WERI-Rb-1 (cell line): ENCODE data around the gene ZNF106.

Experiments
- DNase-seq: peaks from one replicate; pipeline ENCODE4 v3.0.0-alpha.2; 2020
- H3K27ac ChIP-seq: fragments of 250-450 bp; sonication (Bioruptor Pico); 2 replicates; pipeline ENCODE4 v1.5.1; 2020; ENCODE audit warnings: mild to moderate bottlenecking, moderate library complexity
- H3K27me3 ChIP-seq: fragments of 250-450 bp; sonication (Bioruptor Pico); 2 replicates; pipeline ENCODE4 v1.5.1; 2021; ENCODE audit warnings: mild to moderate bottlenecking, low read depth, moderate library complexity; ENCODE audit not compliant: insufficient read depth, severe bottlenecking
- H3K36me3 ChIP-seq: fragments of 250-450 bp; sonication (Bioruptor Pico); 2 replicates; pipeline ENCODE4 v1.5.1; 2020; ENCODE audit warnings: mild to moderate bottlenecking, moderate library complexity
- H3K4me3 ChIP-seq: 2 replicates; pipeline ENCODE4 v1.5.1; 2011; ENCODE audit warnings: low read depth, mild to moderate bottlenecking, control low read depth, low read length
- H3K9me3 ChIP-seq: fragments of 250-450 bp; sonication (Bioruptor Pico); 2 replicates; pipeline ENCODE4 v1.5.1; 2021; ENCODE audit warnings: mild to moderate bottlenecking, moderate library complexity; ENCODE audit not compliant: severe bottlenecking
- TF ChIP-seq, protein P1 (sequence below): IDR thresholded peaks from 2 replicates; pipeline ENCODE4 v1.5.1; 2011; ENCODE audit warnings: low read depth, mild to moderate bottlenecking, control low read depth, inconsistent platforms, low read length

ZNF106 gene

DNA sequence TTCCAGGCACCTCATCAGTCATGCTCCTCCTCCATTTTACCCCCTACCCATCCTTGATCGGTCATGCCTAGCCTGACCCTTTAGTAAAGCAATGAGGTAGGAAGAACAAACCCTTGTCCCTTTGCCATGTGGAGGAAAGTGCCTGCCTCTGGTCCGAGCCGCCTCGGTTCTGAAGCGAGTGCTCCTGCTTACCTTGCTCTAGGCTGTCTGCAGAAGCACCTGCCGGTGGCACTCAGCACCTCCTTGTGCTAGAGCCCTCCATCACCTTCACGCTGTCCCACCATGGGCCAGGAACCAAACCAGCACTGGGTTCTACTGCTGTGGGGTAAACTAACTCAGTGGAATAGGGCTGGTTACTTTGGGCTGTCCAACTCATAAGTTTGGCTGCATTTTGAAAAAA lies 79.1 kb downstream of the ZNF106 start:
- Histone ChIP-seq H3K4me3 (no peak overlapping the region), H3K27me3 (no peaks in the 10 kb centered on the region), H3K27ac (no peak overlapping the region), H3K9me3 (no peaks in the 10 kb centered on the region), H3K36me3 (peaks cover 21% of the 10 kb centered on the region)
- DNase-seq, result no peak
- TF ChIP-seq, protein P1, sequence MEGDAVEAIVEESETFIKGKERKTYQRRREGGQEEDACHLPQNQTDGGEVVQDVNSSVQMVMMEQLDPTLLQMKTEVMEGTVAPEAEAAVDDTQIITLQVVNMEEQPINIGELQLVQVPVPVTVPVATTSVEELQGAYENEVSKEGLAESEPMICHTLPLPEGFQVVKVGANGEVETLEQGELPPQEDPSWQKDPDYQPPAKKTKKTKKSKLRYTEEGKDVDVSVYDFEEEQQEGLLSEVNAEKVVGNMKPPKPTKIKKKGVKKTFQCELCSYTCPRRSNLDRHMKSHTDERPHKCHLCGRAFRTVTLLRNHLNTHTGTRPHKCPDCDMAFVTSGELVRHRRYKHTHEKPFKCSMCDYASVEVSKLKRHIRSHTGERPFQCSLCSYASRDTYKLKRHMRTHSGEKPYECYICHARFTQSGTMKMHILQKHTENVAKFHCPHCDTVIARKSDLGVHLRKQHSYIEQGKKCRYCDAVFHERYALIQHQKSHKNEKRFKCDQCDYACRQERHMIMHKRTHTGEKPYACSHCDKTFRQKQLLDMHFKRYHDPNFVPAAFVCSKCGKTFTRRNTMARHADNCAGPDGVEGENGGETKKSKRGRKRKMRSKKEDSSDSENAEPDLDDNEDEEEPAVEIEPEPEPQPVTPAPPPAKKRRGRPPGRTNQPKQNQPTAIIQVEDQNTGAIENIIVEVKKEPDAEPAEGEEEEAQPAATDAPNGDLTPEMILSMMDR, result no peak

DNA sequence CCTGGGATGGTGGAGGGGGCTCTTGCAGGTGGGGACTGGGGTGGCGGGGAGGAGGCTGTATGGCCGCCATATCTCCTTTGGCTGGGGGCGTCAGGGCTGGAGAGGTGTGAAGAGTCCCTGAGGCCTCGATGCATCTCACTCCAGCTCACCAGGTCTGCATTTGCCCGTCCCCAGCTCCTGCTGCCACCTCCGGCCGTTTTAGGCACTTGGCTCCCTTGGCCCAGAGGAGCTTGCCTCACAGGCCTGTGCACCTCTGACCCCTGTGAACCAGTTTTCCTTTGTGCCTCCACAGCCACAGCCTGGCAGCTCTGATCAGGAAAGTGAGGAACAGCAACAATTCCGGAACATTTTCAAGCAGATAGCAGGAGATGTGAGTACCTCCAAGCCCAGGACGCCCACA lies 81.9 kb downstream of the ZNF106 start:
- H3K27ac ChIP-seq, result no peak overlapping the region
- H3K9me3 ChIP-seq, result no peaks in the 10 kb centered on the region
- TF ChIP-seq, protein P1, result no peak
- H3K4me3 ChIP-seq, result no peak overlapping the region
- H3K27me3 ChIP-seq, result no peaks in the 10 kb centered on the region
- DNase-seq, result no peak
- H3K36me3 ChIP-seq, result no peaks in the 10 kb centered on the region

DNA sequence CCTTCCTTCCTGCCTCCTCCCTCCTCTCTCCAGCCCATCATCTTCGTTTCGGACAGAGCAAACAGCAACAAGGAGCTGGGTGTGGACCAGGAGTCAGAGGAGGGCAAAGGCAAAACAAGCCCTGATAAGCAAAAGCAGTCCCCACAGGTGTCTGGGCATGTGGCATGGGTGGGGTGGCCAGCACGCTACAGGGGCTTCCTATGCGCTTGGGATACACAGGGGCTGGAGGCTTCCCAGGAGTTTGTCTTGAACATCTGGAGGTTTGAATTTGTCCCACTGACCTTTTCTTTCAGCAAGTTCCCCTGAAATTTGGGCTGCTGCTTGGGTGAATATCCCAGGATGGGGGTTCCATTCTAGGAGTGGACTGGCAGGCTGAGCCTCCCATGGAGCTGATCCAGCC lies 82.8 kb downstream of the ZNF106 start:
- DNase-seq, result no peak
- no peak overlapping the region for H3K27ac ChIP-seq
- H3K9me3 ChIP-seq, result no peaks in the 10 kb centered on the region
- no peak overlapping the region for H3K4me3 ChIP-seq
- H3K27me3 ChIP-seq, result no peaks in the 10 kb centered on the region
- H3K36me3 ChIP-seq, result no peaks in the 10 kb centered on the region
- TF ChIP-seq, protein P1, result no peak

DNA sequence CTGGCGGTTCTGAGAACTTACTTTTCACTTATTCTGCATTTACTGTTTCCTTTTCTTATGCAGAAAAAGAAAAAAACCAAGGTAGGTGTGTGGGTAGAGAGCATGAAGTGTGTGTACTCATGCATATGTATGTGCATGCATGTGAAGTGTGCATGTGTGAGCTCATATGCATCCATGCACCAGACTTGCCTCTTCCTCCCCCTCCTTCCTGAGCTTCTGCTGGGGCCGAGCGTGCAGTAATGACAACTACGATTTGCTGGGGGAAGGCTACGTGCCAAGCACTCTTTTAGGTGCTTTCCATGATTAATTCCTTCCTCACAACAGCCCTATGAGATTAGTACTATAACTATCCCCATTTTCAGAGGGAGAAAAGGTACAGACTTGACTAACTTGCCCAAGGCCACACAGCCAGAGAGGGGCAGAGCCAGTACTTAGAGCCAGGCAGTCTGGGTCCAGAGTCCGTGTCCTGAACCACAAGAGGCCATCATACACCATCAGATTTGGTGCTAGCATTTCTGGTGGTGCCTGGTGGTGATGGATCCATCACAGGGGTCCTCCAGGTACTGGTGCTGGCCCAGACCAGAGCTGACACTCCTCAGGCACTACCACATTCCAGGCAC lies 85.0 kb downstream of the ZNF106 start:
- TF ChIP-seq, protein P1, result no peak
- Histone ChIP-seq H3K9me3 (no peaks in the 10 kb centered on the region), H3K4me3 (no peak overlapping the region), H3K27me3 (no peaks in the 10 kb centered on the region), H3K27ac (peak overlapping the region; percentile 36; the same call in 1 of the 2 replicates), H3K36me3 (no peaks in the 10 kb centered on the region)
- no peak for DNase-seq

DNA sequence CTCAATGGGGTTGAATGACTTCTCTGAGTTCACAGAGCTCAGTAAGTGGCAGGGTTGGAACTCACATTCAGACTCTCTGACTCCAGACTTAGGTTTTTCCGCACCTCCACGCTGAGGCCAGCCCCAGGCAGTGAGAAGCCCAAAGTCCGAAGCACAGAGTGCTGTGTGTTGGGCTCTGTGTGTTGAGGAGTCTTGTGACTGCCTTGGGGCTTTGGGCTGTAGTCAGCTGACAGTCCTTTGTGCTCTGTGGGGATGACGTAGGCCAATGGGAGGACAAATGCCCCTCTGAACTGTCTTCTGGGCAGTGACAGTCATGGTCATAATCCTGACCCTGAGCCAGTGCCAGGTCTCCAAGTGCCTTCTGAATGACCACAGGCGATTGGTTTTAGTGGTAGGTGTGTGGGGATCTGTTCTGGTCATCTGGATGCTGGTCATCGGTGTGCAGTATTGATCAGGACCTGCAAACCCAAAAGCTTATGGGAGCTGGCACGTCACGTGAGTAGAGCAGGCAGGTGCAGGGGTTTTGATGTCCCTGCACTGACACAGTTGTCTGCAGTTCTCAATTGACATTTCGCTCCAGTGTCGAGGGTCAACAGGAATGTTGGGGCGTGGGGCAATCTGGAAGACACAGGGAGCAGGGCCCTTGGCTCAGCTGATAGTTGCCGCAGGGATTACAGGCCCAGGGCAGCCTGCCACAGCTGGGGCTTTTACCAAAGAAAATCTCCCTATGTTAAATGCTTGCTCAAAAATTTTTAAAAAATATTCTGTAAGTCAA lies 86.3 kb downstream of the ZNF106 start:
- TF ChIP-seq, protein P1, result no peak

More for the DNA sequence above, 86.3 kb downstream of the ZNF106 start:
- Histone ChIP-seq H3K4me3 (no peak overlapping the region), H3K27ac (no peak overlapping the region), H3K36me3 (no peaks in the 10 kb centered on the region), H3K9me3 (no peaks in the 10 kb centered on the region), H3K27me3 (no peaks in the 10 kb centered on the region)
- DNase-seq, result no peak
